GM21786 (cell line): ENCODE results near the gene KHDC4.

ENCODE experiments used
- ATAC-seq: cut with Tn5 transposase; IDR thresholded peaks from one replicate; pipeline ENCODE4 v1.9.1; 2021; ENCODE audit not compliant: unreplicated experiment

KHDC4 gene

DNA sequence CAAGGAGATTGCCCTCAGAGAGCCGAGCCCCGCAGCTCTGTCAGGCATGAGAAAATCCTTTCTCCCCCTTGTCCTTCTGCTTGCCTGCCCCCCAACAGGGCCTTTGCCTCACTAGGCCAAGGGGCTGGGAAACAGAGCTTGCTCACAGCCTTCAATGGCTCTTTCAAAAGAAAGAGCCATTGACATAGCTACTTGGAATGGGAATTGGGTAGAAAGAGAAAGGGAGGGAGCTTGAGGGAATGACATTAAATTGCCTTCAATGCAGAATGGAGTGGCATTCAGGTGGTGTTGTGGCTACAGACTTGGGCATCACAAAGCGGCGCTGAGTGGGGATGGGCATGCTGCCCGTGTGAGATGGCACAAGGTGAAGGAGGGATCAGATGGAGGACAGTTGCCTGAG lies 61.7 kb downstream of the KHDC4 start:
- no peak for ATAC-seq

GRCh38 chr1:155871390-155871789 lies 62.8 kb downstream of the KHDC4 start:
- ATAC-seq = no peak

- ATAC-seq = no peak
These were observed 66.4 kb downstream of the KHDC4 start for GRCh38 chr1:155867766-155868165.

GRCh38 chr1:155864393-155864792 lies 69.8 kb downstream of the KHDC4 start:
- no peak for ATAC-seq
